Testis (tissue), 3 donors: ENCODE results near the gene FBXO31. TPM values are rescaled to one million over a fixed set of nuclear protein-coding genes. Genes with fewer than 3 reads are reported as not detected.
A peak's percentile ranks its signal among the peaks of the same experiment; 100 is the strongest.
"Not testable (repeated sequence)": the region's sequence is repeated elsewhere in the genome, so short reads cannot be mapped to it uniquely, and the experiment has no call there.

Experiments
- DNase-seq: peaks from one replicate; pipeline ENCODE4 v3.0.0-alpha.2; 2019
- H3K27ac ChIP-seq, 2 donors: fragments of 200-600 bp; sonication (generic); one replicate each; pipeline ENCODE4 v1.5.1; 2019
- H3K27me3 ChIP-seq: fragments of 200-600 bp; sonication (generic); one replicate; pipeline ENCODE4 v1.5.1; 2019
- H3K36me3 ChIP-seq: fragments of 200-600 bp; sonication (generic); one replicate; pipeline ENCODE4 v1.5.1; 2017; ENCODE audit warnings: low read depth; ENCODE audit errors: missing control alignments
- H3K4me1 ChIP-seq: fragments of 200-600 bp; sonication (generic); one replicate; pipeline ENCODE4 v1.5.1; 2019
- H3K4me3 ChIP-seq, 2 donors: fragments of 200-600 bp; sonication (generic); one replicate each; pipeline ENCODE4 v1.5.1; 2017 to 2019
- H3K9me3 ChIP-seq: fragments of 200-600 bp; sonication (generic); one replicate; pipeline ENCODE4 v1.5.1; 2017
- POLR2A ChIP-seq: fragments of 450-650 bp; IDR thresholded peaks from one replicate; pipeline ENCODE4 v1.6.1; 2017; ENCODE audit warnings: antibody characterized with exemption, mild to moderate bottlenecking, moderate library complexity
- WGBS, 2 donors: methylation state at CpG; one replicate each; pipeline ENCODE4 v1.1.5; 2018; 5-methylcytosine and 5-hydroxymethylcytosine counted together
- intact Hi-C: fragments of 100-400 bp; cut with DNase I; formaldehyde crosslinking; loops from one replicate; pipeline ENCODE4 v1.15.1; 2023; ENCODE audit warnings: low total_unique reads
- polyA plus RNA-seq: library from polyadenylated mRNA; stranded (reverse); fragments of 350-450 nt; fragmentation: Illumina TruSeq; extraction: RNeasy Lipid Tissue Mini Kit (QIAGEN cat#74804); gene quantifications from one replicate; pipeline ENCODE4 v1.2.3, GENCODE V29; 2014; ENCODE audit warnings: low read depth, low replicate concordance; ENCODE audit not compliant: insufficient read depth
- total RNA-seq, 2 donors: library from RNA; depleted of rRNA; stranded (reverse); fragments of >200 nt; gene quantifications; one replicate each; pipeline ENCODE4 v1.2.3, GENCODE V29; 2016
- TF ChIP-seq, protein P1 (sequence below), 3 experiments: fragments of 450-650 bp in 2 of 3; fragments of 200-600 bp in 1 of 3; sonication (generic) in 1 of 3; IDR thresholded peaks; one replicate each; pipeline ENCODE4 v1.5.1; 2016 to 2019; ENCODE audit warnings: antibody characterized with exemption in 3 of 3, mild to moderate bottlenecking in 2 of 3, moderate library complexity in 1 of 3

FBXO31 gene
- total and polyA plus RNA-seq, 3 donors from 2014 or later, result 73.9 to 215 (median 115) TPM

GRCh38 chr16:87388818-87389134 is 5.2 kb upstream of the FBXO31 start:
- 51 to 65% methylated on average over 1 of the region's 1 CpG for WGBS, 2 donors
- Histone ChIP-seq H3K36me3 (no peaks in the 10 kb centered on the region), H3K27ac (peak overlapping the region; percentile 95 to 97), H3K4me1 (peaks cover 30% of the 10 kb centered on the region), H3K4me3 (no peak overlapping the region), H3K9me3 (no peaks in the 10 kb centered on the region), H3K27me3 (no peaks in the 10 kb centered on the region)
- intact Hi-C loops, result no loop called here
- no peak for DNase-seq
- TF ChIP-seq, protein P1, sequence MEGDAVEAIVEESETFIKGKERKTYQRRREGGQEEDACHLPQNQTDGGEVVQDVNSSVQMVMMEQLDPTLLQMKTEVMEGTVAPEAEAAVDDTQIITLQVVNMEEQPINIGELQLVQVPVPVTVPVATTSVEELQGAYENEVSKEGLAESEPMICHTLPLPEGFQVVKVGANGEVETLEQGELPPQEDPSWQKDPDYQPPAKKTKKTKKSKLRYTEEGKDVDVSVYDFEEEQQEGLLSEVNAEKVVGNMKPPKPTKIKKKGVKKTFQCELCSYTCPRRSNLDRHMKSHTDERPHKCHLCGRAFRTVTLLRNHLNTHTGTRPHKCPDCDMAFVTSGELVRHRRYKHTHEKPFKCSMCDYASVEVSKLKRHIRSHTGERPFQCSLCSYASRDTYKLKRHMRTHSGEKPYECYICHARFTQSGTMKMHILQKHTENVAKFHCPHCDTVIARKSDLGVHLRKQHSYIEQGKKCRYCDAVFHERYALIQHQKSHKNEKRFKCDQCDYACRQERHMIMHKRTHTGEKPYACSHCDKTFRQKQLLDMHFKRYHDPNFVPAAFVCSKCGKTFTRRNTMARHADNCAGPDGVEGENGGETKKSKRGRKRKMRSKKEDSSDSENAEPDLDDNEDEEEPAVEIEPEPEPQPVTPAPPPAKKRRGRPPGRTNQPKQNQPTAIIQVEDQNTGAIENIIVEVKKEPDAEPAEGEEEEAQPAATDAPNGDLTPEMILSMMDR (IDR thresholded peaks at IDR 0.05), result no peak
- no peak for TF ChIP-seq POLR2A

DNA sequence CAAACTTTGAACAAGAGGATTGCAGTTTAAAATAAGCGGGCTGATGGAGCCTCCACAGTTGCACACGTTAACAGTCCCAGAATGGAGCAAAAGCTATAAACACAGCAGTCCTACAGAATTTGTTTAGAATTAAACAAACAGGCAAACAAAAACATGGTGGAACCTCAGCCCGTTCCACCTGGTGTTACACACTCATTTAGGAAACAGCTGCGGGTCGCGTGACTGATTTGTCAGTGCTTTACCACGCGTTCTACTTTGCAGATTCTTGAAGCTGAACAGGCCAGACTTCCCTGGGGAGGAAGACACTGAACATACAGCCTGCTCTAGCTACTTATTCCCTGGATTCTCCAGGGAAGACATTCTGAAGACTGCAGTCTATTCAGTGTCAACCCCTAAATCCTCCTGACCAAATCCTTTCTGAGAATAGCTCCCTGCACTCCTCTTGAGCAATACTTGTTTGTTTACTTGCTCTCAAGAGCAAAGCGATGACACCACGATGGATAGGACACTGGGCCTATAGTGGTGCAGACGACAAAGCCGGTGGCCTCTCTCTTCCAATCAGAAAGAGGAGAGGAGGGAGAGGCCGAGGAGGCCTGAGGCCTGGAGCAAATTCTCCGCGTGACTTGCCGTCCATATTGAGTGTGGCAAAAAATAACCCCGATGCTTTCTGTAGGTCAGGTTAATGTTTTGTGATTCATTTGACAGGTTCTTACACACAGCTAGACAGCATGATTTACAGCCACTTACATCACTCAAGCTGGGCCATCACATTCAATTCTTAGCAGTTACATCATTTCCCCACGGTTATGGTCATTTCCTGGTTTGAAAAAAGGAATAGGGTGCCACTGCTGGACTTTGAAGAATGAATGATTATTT is 4.6 kb upstream of the FBXO31 start:
- H3K27ac ChIP-seq, result peak overlapping the region; percentile 95 to 97
- H3K36me3 ChIP-seq, result no peaks in the 10 kb centered on the region
- H3K4me1 ChIP-seq, result peaks cover 24% of the 10 kb centered on the region
- H3K27me3 ChIP-seq, result no peaks in the 10 kb centered on the region
- DNase-seq, result peak; percentile 97
- H3K9me3 ChIP-seq, result no peaks in the 10 kb centered on the region
- TF ChIP-seq POLR2A, result no peak
- TF ChIP-seq, protein P1 (IDR thresholded peaks at IDR 0.05), result no peak
- intact Hi-C loops, result no loop called here
- no peak overlapping the region for H3K4me3 ChIP-seq
- 23 to 24% methylated on average over 18 of the region's 18 CpGs for WGBS, 2 donors

GRCh38 chr16:87384875-87385167 is 1.2 kb upstream of the FBXO31 start:
- Histone ChIP-seq H3K27ac (peak overlapping the region; percentile 80 to 95), H3K4me3 (peak overlapping the region; percentile 78 to 80), H3K4me1 (peaks cover 43% of the 10 kb centered on the region)
- H3K27me3 ChIP-seq, H3K9me3 ChIP-seq, H3K36me3 ChIP-seq, DNase-seq: not testable (repeated sequence)
- 74 to 78% methylated on average over 12 of the region's 12 CpGs for WGBS, 2 donors
- intact Hi-C loops, result loop anchor here (5.0 kb wide), 1 partner anchor 68 kb away; the partner anchor contains the start of gene C16orf95

GRCh38 chr16:87384162-87384874 is 742 bp upstream of the FBXO31 start:
- no peaks in the 10 kb centered on the region for H3K36me3 ChIP-seq
- WGBS, 2 donors, result 5 to 11% methylated on average over 13 to 57 of the region's 64 CpGs
- no peak for TF ChIP-seq POLR2A
- TF ChIP-seq, protein P1 (IDR thresholded peaks at IDR 0.05), result no peak
- peak overlapping the region; percentile 78 to 80 for H3K4me3 ChIP-seq
- peaks cover 43% of the 10 kb centered on the region for H3K4me1 ChIP-seq
- intact Hi-C loops, result loop anchor here (5.0 kb wide), 1 partner anchor 67 kb away; the partner anchor contains the start of gene C16orf95
- peak overlapping the region; percentile 80 to 95 for H3K27ac ChIP-seq
- H3K9me3 ChIP-seq, result no peaks in the 10 kb centered on the region
- DNase-seq, result no peak
- no peaks in the 10 kb centered on the region for H3K27me3 ChIP-seq

GRCh38 chr16:87382023-87382785 is 1.4 kb downstream of the FBXO31 start:
- no peaks in the 10 kb centered on the region for H3K27me3 ChIP-seq
- peak overlapping the region; percentile 90 to 95 for H3K27ac ChIP-seq
- intact Hi-C loops, result loop anchor here (5.0 kb wide), 1 partner anchor 65 kb away; the partner anchor contains the start of gene C16orf95
- peak overlapping the region; percentile 78 to 80 for H3K4me3 ChIP-seq
- no peaks in the 10 kb centered on the region for H3K9me3 ChIP-seq
- no peaks in the 10 kb centered on the region for H3K36me3 ChIP-seq
- no peak for DNase-seq
- peaks cover 33% of the 10 kb centered on the region for H3K4me1 ChIP-seq
- no peak for TF ChIP-seq POLR2A
- TF ChIP-seq, protein P1 (IDR thresholded peaks at IDR 0.05), result no peak
- WGBS, 2 donors, result 13 to 14% methylated on average over 17 of the region's 17 CpGs
